GM12874 (cell line): ENCODE measurements around the gene SAP30BP.

Experiments used
- CTCF ChIP-seq: IDR thresholded peaks from 2 replicates; pipeline ENCODE4 v1.5.1; 2011; ENCODE audit warnings: low read depth, mild to moderate bottlenecking, control low read depth, low read length, moderate library complexity; ENCODE audit not compliant: insufficient read depth

Gene SAP30BP

GRCh38 chr17:75695830-75696271 is 28.7 kb downstream of the SAP30BP start:
- no peak for TF ChIP-seq CTCF

GRCh38 chr17:75697651-75698291 is 30.6 kb downstream of the SAP30BP start:
- TF ChIP-seq CTCF, result no peak

GRCh38 chr17:75698659-75699058 is 31.5 kb downstream of the SAP30BP start:
- TF ChIP-seq CTCF, result no peak

- TF ChIP-seq CTCF, result no peak
Observed at GRCh38 chr17:75701288-75701687, 34.1 kb downstream of the SAP30BP start.

GRCh38 chr17:75703191-75703590 is 36.1 kb downstream of the SAP30BP start:
- TF ChIP-seq CTCF, result no peak

- TF ChIP-seq CTCF, result no peak
Observed at GRCh38 chr17:75703591-75703990, 36.5 kb downstream of the SAP30BP start.

- TF ChIP-seq CTCF, result no peak
Observed at GRCh38 chr17:75704963-75705875, 38.1 kb downstream of the SAP30BP start.
